ENCODE results near the gene RGL1.
A peak's percentile ranks its signal among the peaks of the same experiment; 100 is the strongest.

The RGL1 gene

GRCh38 chr1:183872403-183872802, 67.5 kb downstream of the RGL1 start:
- Histone ChIP-seq H4K20me1 (ENCODE audit: insufficient read depth, low read length, poor library complexity, severe bottlenecking) (no peaks in the 10 kb centered on the region), H3F3A (ENCODE audit: low read depth) (no peaks in the 10 kb centered on the region), H3K9me3 (ENCODE audit: insufficient read depth, low read depth, low read length) (no peaks in the 10 kb centered on the region), H2AFZ (ENCODE audit: low read length) (no peak overlapping the region; the same call in 1 of the 2 replicates), H3K9ac (ENCODE audit: low read depth, low read length, poor library complexity, severe bottlenecking) (no peak overlapping the region), H3K4me1 (ENCODE audit: insufficient read depth, low read length, poor library complexity, severe bottlenecking) (peaks cover 27% of the 10 kb centered on the region), H3K4me2 (ENCODE audit: low read depth, low read length, poor library complexity, severe bottlenecking) (no peak overlapping the region), H3K27me3 (ENCODE audit: insufficient read depth, low read length, poor library complexity, severe bottlenecking) (no peaks in the 10 kb centered on the region), H3K4me3 (ENCODE audit: low read length, poor library complexity, severe bottlenecking) (no peak overlapping the region), H3K9me2 (replicated peaks; ENCODE audit: low read depth, low read length) (no peaks in the 10 kb centered on the region), H3K79me2 (ENCODE audit: insufficient read depth, low read length) (no peaks in the 10 kb centered on the region), H3K36me3 (ENCODE audit: insufficient read depth, low read length) (no peaks in the 10 kb centered on the region)
- TF ChIP-seq CTCF (conservative IDR thresholded peaks at IDR 0.05; ENCODE audit: low read length) (no peak), EZH2phosphoT487 (IDR thresholded peaks at IDR 0.05; ENCODE audit: borderline replicate concordance) (no peak)

GRCh38 chr1:183873642-183874041, 68.7 kb downstream of the RGL1 start:
- no peak for TF ChIP-seq EZH2phosphoT487 (IDR thresholded peaks at IDR 0.05; ENCODE audit: borderline replicate concordance)
- no peak for TF ChIP-seq CTCF (conservative IDR thresholded peaks at IDR 0.05; ENCODE audit: low read length)
- peaks cover 27% of the 10 kb centered on the region for H3K4me1 ChIP-seq (ENCODE audit: insufficient read depth, low read length, poor library complexity, severe bottlenecking)

GRCh38 chr1:183876309-183876708, 71.4 kb downstream of the RGL1 start:
- Histone ChIP-seq H3K4me2 (ENCODE audit: low read depth, low read length, poor library complexity, severe bottlenecking) (no peak overlapping the region), H3K9ac (ENCODE audit: low read depth, low read length, poor library complexity, severe bottlenecking) (no peak overlapping the region), H3K4me1 (ENCODE audit: insufficient read depth, low read length, poor library complexity, severe bottlenecking) (peaks cover 27% of the 10 kb centered on the region), H3K9me3 (ENCODE audit: insufficient read depth, low read depth, low read length) (no peaks in the 10 kb centered on the region), H3K27me3 (ENCODE audit: insufficient read depth, low read length, poor library complexity, severe bottlenecking) (no peaks in the 10 kb centered on the region), H3K79me2 (ENCODE audit: insufficient read depth, low read length) (no peaks in the 10 kb centered on the region), H2AFZ (ENCODE audit: low read length) (0 out of 2 replicates have a peak overlapping the region, but pooled peaks have one; percentile 3), H3K4me3 (ENCODE audit: low read length, poor library complexity, severe bottlenecking) (no peak overlapping the region), H3F3A (ENCODE audit: low read depth) (no peaks in the 10 kb centered on the region), H4K20me1 (ENCODE audit: insufficient read depth, low read length, poor library complexity, severe bottlenecking) (no peaks in the 10 kb centered on the region), H3K36me3 (ENCODE audit: insufficient read depth, low read length) (no peaks in the 10 kb centered on the region), H3K9me2 (replicated peaks; ENCODE audit: low read depth, low read length) (no peaks in the 10 kb centered on the region)
- TF ChIP-seq EZH2phosphoT487 (IDR thresholded peaks at IDR 0.05; ENCODE audit: borderline replicate concordance) (no peak), CTCF (conservative IDR thresholded peaks at IDR 0.05; ENCODE audit: low read length) (no peak)

More at GRCh38 chr1:183873642-183874041, 68.7 kb downstream of the RGL1 start:
- H3K4me3 ChIP-seq (ENCODE audit: low read length, poor library complexity, severe bottlenecking): no peak overlapping the region
- no peak overlapping the region for H3K9ac ChIP-seq (ENCODE audit: low read depth, low read length, poor library complexity, severe bottlenecking)
- H3K36me3 ChIP-seq (ENCODE audit: insufficient read depth, low read length): no peaks in the 10 kb centered on the region
- H3K9me2 ChIP-seq (replicated peaks; ENCODE audit: low read depth, low read length): no peaks in the 10 kb centered on the region
- H3K79me2 ChIP-seq (ENCODE audit: insufficient read depth, low read length): no peaks in the 10 kb centered on the region
- H3F3A ChIP-seq (ENCODE audit: low read depth): no peaks in the 10 kb centered on the region
- peak overlapping the region; percentile 26 for H3K4me2 ChIP-seq (ENCODE audit: low read depth, low read length, poor library complexity, severe bottlenecking)
- H3K9me3 ChIP-seq (ENCODE audit: insufficient read depth, low read depth, low read length): no peaks in the 10 kb centered on the region
- H3K27me3 ChIP-seq (ENCODE audit: insufficient read depth, low read length, poor library complexity, severe bottlenecking): no peaks in the 10 kb centered on the region
- no peaks in the 10 kb centered on the region for H4K20me1 ChIP-seq (ENCODE audit: insufficient read depth, low read length, poor library complexity, severe bottlenecking)
- 0 out of 2 replicates have a peak overlapping the region, but pooled peaks have one; percentile 1 for H2AFZ ChIP-seq (ENCODE audit: low read length)
